ENCODE measurements around the gene SSBP4. TPM values are rescaled to one million over a fixed set of nuclear protein-coding genes. Genes with fewer than 3 reads are reported as not detected.

SSBP4 gene
- total and polyA plus RNA-seq, 9 of the 15 experiments (the other 6 are each of a cell fraction or from before 2014, with no cell fraction given) = 1.1 to 189 (median 39.0) TPM

- TF ChIP-seq SIN3A (IDR thresholded peaks at IDR 0.05; ENCODE audit: borderline replicate concordance in 2 of 2, control insufficient read depth in 1 of 2, low read depth in 2 of 2, low read length in 2 of 2) = peak in 1 of 2 experiments; percentile 12; a peak in 1 of 4 replicates
- TF ChIP-seq, protein P1, sequence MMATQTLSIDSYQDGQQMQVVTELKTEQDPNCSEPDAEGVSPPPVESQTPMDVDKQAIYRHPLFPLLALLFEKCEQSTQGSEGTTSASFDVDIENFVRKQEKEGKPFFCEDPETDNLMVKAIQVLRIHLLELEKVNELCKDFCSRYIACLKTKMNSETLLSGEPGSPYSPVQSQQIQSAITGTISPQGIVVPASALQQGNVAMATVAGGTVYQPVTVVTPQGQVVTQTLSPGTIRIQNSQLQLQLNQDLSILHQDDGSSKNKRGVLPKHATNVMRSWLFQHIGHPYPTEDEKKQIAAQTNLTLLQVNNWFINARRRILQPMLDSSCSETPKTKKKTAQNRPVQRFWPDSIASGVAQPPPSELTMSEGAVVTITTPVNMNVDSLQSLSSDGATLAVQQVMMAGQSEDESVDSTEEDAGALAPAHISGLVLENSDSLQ (IDR thresholded peaks at IDR 0.05) = no peak
- TF ChIP-seq RCOR1 (IDR thresholded peaks at IDR 0.05; ENCODE audit: borderline replicate concordance in 1 of 2, low read depth in 2 of 2, low read length in 2 of 2) = peak in 1 of 2 experiments; percentile 47; a peak in 1 of 4 replicates
- TF ChIP-seq UBTF (IDR thresholded peaks at IDR 0.05; ENCODE audit: borderline replicate concordance in 1 of 2, low read depth in 2 of 2, low read length in 2 of 2) = peak in 1 of 2 experiments; percentile 68; a peak in 1 of 4 replicates
- no peak for TF ChIP-seq SAFB (IDR thresholded peaks at IDR 0.05; ENCODE audit: borderline replicate concordance, low read depth, low read length)
- TF ChIP-seq POLR2B (IDR thresholded peaks at IDR 0.05; ENCODE audit: low read depth, partially characterized antibody) = peak; percentile 1
- TF ChIP-seq, protein P2, sequence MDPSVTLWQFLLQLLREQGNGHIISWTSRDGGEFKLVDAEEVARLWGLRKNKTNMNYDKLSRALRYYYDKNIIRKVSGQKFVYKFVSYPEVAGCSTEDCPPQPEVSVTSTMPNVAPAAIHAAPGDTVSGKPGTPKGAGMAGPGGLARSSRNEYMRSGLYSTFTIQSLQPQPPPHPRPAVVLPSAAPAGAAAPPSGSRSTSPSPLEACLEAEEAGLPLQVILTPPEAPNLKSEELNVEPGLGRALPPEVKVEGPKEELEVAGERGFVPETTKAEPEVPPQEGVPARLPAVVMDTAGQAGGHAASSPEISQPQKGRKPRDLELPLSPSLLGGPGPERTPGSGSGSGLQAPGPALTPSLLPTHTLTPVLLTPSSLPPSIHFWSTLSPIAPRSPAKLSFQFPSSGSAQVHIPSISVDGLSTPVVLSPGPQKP (CRISPR knock-in tag; IDR thresholded peaks at IDR 0.05) = no peak
- TF ChIP-seq ZNF224 (CRISPR knock-in tag; IDR thresholded peaks at IDR 0.05) = no peak
- no peak for TF ChIP-seq ZNF3 (CRISPR knock-in tag; IDR thresholded peaks at IDR 0.05)
- no peak for TF ChIP-seq ZNF785 (CRISPR knock-in tag; IDR thresholded peaks at IDR 0.05)
- TF ChIP-seq ZKSCAN8 (CRISPR knock-in tag; IDR thresholded peaks at IDR 0.05) = 0 out of 2 replicates have a peak, but pooled peaks have one; percentile 28
- TF ChIP-seq KAT7 (CRISPR knock-in tag; IDR thresholded peaks at IDR 0.05; ENCODE audit: borderline replicate concordance) = no peak
- TF ChIP-seq KDM1A (IDR thresholded peaks at IDR 0.05) = no peak
- TF ChIP-seq NONO (IDR thresholded peaks at IDR 0.05; ENCODE audit: low read depth in 2 of 2, low read length in 1 of 2) = 0 out of 4 replicates have a peak, but pooled peaks of 1 of the 2 experiments have one; percentile 40
- TF ChIP-seq SETDB1 (IDR thresholded peaks at IDR 0.05; ENCODE audit: low read length) = no peak
- TF ChIP-seq CEBPB (tag; IDR thresholded peaks at IDR 0.05) = no peak
- TF ChIP-seq MEIS2 (IDR thresholded peaks at IDR 0.05; ENCODE audit: partially characterized antibody) = no peak
- no peak for TF ChIP-seq ZNF561 (CRISPR knock-in tag; conservative IDR thresholded peaks at IDR 0.05)
- no peak for TF ChIP-seq SMAD4 (CRISPR knock-in tag; conservative IDR thresholded peaks at IDR 0.05)
- TF ChIP-seq, protein P3, sequence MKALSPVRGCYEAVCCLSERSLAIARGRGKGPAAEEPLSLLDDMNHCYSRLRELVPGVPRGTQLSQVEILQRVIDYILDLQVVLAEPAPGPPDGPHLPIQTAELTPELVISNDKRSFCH (CRISPR knock-in tag; IDR thresholded peaks at IDR 0.05) = no peak
- TF ChIP-seq, protein P3 (tag; IDR thresholded peaks at IDR 0.05) = no peak
These were observed 29.5 kb upstream of the SSBP4 start (continued) for GRCh38 chr19:18389726-18390064.

All from K562 (cell line).